Common myeloid progenitor, CD34-positive (primary cell): ENCODE results near the gene TSPAN3.
A peak's percentile ranks its signal among the peaks of the same experiment; 100 is the strongest.

Source experiments
- CTCF ChIA-PET: fragments of 350-600 bp; sonication (Branson Sonifier 250); formaldehyde crosslinking; loops from one replicate; lab custom pipeline; 2021; ENCODE audit warnings: antibody characterized with exemption; lab: Charles Lee
- POLR2A ChIA-PET: fragments of 350-600 bp; sonication (Branson Sonifier 250); formaldehyde crosslinking; loops from one replicate; lab custom pipeline; 2021; ENCODE audit warnings: antibody characterized with exemption; lab: Charles Lee
- DNase-seq, 3 donors: peaks; one replicate each; pipeline versions ENCODE4 v3.0.0 to v3.0.0-alpha.2; 2013
- H3K27ac ChIP-seq, 2 experiments: 1 replicate in 1 of 2; 2 replicates in 1 of 2; pipeline ENCODE4 v1.7.0; 2013; ENCODE audit warnings: inconsistent platforms in 2 of 2, low read length in 2 of 2, mild to moderate bottlenecking in 2 of 2, low read depth in 1 of 2, moderate library complexity in 1 of 2; ENCODE audit not compliant: severe bottlenecking in 2 of 2, insufficient read depth in 1 of 2, poor library complexity in 1 of 2
- H3K27me3 ChIP-seq, 5 experiments: replicated peaks in 2 of 5; 1 replicate in 3 of 5; 2 replicates in 2 of 5; pipeline versions ENCODE4 v1.6.1 to v1.7.0; 2013; ENCODE audit warnings: low read length in 4 of 5, mild to moderate bottlenecking in 2 of 5, moderate library complexity in 2 of 5, inconsistent platforms in 1 of 5; ENCODE audit not compliant: insufficient read depth in 5 of 5, control insufficient read depth in 4 of 5
- H3K36me3 ChIP-seq, 4 experiments: 1 replicate in 2 of 4; 2 replicates in 2 of 4; pipeline versions ENCODE4 v1.6.1 to v1.7.0; 2013; ENCODE audit warnings: low read length in 3 of 4, control low read depth in 1 of 4, mild to moderate bottlenecking in 1 of 4; ENCODE audit not compliant: control insufficient read depth in 4 of 4, insufficient read depth in 4 of 4
- H3K4me1 ChIP-seq, 4 experiments: 1 replicate in 3 of 4; 2 replicates in 1 of 4; pipeline versions ENCODE4 v1.6.1 to v1.7.1; 2013; ENCODE audit warnings: low read length in 3 of 4, mild to moderate bottlenecking in 3 of 4, control low read depth in 1 of 4, inconsistent platforms in 1 of 4, moderate library complexity in 1 of 4; ENCODE audit not compliant: control insufficient read depth in 4 of 4, insufficient read depth in 4 of 4; ENCODE audit errors: control extremely low read depth in 1 of 4
- H3K4me3 ChIP-seq, 7 experiments: 1 replicate in 4 of 7; 2 replicates in 3 of 7; pipeline versions ENCODE4 v1.5.1 to v1.7.0; 2013; ENCODE audit warnings: mild to moderate bottlenecking in 7 of 7, low read length in 6 of 7, moderate library complexity in 6 of 7, inconsistent platforms in 2 of 7, low read depth in 2 of 7, control low read depth in 1 of 7; ENCODE audit not compliant: insufficient read depth in 4 of 7, control insufficient read depth in 1 of 7; ENCODE audit errors: extremely low read depth in 1 of 7
- H3K9me3 ChIP-seq, 5 experiments: 1 replicate in 4 of 5; 2 replicates in 1 of 5; pipeline versions ENCODE4 v1.6.1 to v1.7.1; 2013; ENCODE audit warnings: low read length in 4 of 5, mild to moderate bottlenecking in 2 of 5, inconsistent platforms in 1 of 5, low read depth in 1 of 5, moderate library complexity in 1 of 5; ENCODE audit not compliant: control insufficient read depth in 4 of 5, insufficient read depth in 2 of 5; ENCODE audit errors: control extremely low read depth in 1 of 5
- WGBS: methylation state at CpG from one replicate; pipeline ENCODE4 v1.1.5; 2013; ENCODE audit not compliant: insufficient coverage; 5-methylcytosine and 5-hydroxymethylcytosine counted together

The TSPAN3 gene

DNA sequence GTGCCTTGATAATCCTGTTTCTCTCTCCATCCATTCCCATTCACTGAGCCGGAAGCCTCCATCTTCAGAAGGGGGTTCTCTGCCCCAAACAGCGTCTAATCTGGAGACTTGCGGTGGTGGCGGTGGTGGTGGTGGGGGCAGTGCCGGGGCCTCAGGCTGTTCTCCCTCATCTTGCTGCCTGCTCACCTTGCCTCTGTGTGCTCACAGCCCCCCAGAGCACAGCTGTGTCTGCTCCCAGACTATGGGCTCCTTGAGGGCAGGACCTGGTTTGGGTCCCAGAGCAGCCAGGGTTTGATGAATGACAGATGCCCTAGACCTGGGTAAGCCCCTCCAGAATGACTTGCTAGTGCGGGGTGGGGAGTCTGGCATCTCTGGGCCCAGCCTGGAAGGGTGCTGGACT, 76.4 kb downstream of the TSPAN3 start:
- no peaks in the 10 kb centered on the region for H3K27me3 ChIP-seq
- no peaks in the 10 kb centered on the region for H3K9me3 ChIP-seq
- peak overlapping the region in 1 of 2 experiments; percentile 50 for H3K27ac ChIP-seq
- peak overlapping the region in 3 of 7 experiments; percentile 67 to 76 (median 71) for H3K4me3 ChIP-seq
- CTCF ChIA-PET, result interaction anchor here (1.2 to 3.5 kb wide), 7 partner anchors 11 to 38 kb away, joined by 5 to 16 read pairs (median 6); no protein-coding TSS in a partner anchor
- POLR2A ChIA-PET, result interaction anchor here (1.0 kb wide), 1 partner anchor 21 kb away, joined by 4 read pairs; no protein-coding TSS in a partner anchor
- peaks cover 0 to 4% (median 0%) of the 10 kb centered on the region in 4 experiments for H3K36me3 ChIP-seq
- DNase-seq, result no peak
- 100% methylated on average over 6 of the region's 6 CpGs for WGBS
- H3K4me1 ChIP-seq, result peaks cover 3 to 72% (median 37%) of the 10 kb centered on the region in 4 experiments

GRCh38 chr15:76994001-76994400, 76.9 kb downstream of the TSPAN3 start:
- Histone ChIP-seq H3K27ac (no peak overlapping the region), H3K27me3 (no peaks in the 10 kb centered on the region), H3K9me3 (no peaks in the 10 kb centered on the region), H3K36me3 (peaks cover 0 to 4% (median 0%) of the 10 kb centered on the region in 4 experiments), H3K4me1 (peaks cover 3 to 73% (median 38%) of the 10 kb centered on the region in 4 experiments), H3K4me3 (no peak overlapping the region)
- ChIA-PET CTCF (interaction anchor here (1.2 to 3.5 kb wide), 5 partner anchors 10 to 29 kb away, joined by 5 to 16 read pairs (median 6); no protein-coding TSS in a partner anchor), POLR2A (no interaction called here)
- WGBS, result 89% methylated on average over 7 of the region's 8 CpGs
- DNase-seq, result peak in 2 of 3 donors; percentile 30 to 38

DNA sequence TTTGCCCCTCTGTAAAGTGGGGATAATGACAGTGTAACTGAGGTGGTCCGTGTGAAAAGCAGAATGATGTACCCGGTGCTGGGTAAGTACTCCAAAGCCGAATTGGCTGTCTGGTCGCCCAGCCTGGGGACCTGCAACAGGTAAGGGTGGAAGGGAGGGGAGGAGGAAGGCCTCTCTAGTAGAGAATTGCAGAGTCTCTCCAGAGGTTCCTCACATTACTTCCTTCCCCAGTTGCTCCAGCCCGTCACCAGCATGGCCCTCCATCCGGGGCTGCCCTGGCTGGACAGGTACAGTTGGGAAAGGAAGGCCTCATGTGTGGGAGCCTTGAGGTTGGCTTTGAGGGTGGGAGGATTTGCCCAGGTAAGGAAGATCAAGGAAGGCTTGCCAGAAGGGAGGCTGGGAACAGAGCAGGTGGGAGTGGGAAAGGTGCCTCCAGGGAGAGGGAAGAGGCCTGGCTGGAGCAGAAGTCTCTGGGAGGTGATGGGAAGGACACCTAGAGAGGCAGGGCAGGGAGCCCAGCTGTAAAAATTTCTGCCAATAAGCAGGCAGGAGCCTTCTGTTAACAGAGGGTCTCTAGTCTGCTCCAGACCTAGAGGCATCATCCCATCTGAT, 77.7 kb downstream of the TSPAN3 start:
- Histone ChIP-seq H3K27me3 (no peaks in the 10 kb centered on the region), H3K4me3 (no peak overlapping the region), H3K27ac (no peak overlapping the region), H3K4me1 (peaks cover 7 to 73% (median 43%) of the 10 kb centered on the region in 4 experiments), H3K36me3 (no peaks in the 10 kb centered on the region), H3K9me3 (no peaks in the 10 kb centered on the region)
- no peak for DNase-seq
- 94% methylated on average over 6 of the region's 6 CpGs for WGBS
- POLR2A ChIA-PET, result no interaction called here
- CTCF ChIA-PET, result interaction anchor here (1.2 to 3.5 kb wide), 5 partner anchors 9 to 30 kb away, joined by 5 to 16 read pairs (median 6); no protein-coding TSS in a partner anchor

- Histone ChIP-seq H3K27me3 (no peaks in the 10 kb centered on the region), H3K9me3 (no peaks in the 10 kb centered on the region), H3K36me3 (no peaks in the 10 kb centered on the region), H3K4me3 (no peak overlapping the region), H3K4me1 (peaks cover 8 to 65% (median 41%) of the 10 kb centered on the region in 4 experiments), H3K27ac (no peak overlapping the region)
- CTCF ChIA-PET, result interaction anchor here (1.2 kb wide), 1 partner anchor 21 kb away, joined by 4 read pairs; no protein-coding TSS in a partner anchor
- DNase-seq, result no peak
- POLR2A ChIA-PET, result no interaction called here
- 77% methylated on average over 5 of the region's 9 CpGs for WGBS
These were observed 78.9 kb downstream of the TSPAN3 start for GRCh38 chr15:76991741-76992645.
